A549 (cell line): ENCODE measurements around the gene CLCN7.

ENCODE experiments used
- ELK1 ChIP-seq: fragments of 150-350 bp; IDR thresholded peaks from 2 replicates; pipeline ENCODE4 v1.6.1; 2014; ENCODE audit warnings: low read depth, mild to moderate bottlenecking, low read length
- FOSB ChIP-seq: fragments of 250-450 bp; sonication (Bioruptor Pico); IDR thresholded peaks from 2 replicates; pipeline ENCODE4 v1.5.0; 2020; ENCODE audit warnings: mild to moderate bottlenecking, moderate library complexity
- HDAC2 ChIP-seq: fragments of 200-600 bp; sonication (generic); IDR thresholded peaks from 2 replicates; pipeline ENCODE4 v1.6.1; 2016
- KDM5A ChIP-seq: fragments of 200-600 bp; sonication (generic); IDR thresholded peaks from 2 replicates; pipeline ENCODE4 v1.6.1; 2016; ENCODE audit warnings: antibody characterized with exemption, mild to moderate bottlenecking
- NPAS2 ChIP-seq: fragments of 250-450 bp; sonication (Bioruptor Pico); IDR thresholded peaks from 2 replicates; pipeline ENCODE4 v1.8.0; 2022; ENCODE audit warnings: mild to moderate bottlenecking, moderate library complexity, borderline replicate concordance
- PBX3 ChIP-seq: IDR thresholded peaks from 2 replicates; pipeline ENCODE4 v1.6.1; 2012
- POLR2A ChIP-seq: IDR thresholded peaks from 2 replicates; pipeline ENCODE4 v1.6.1; 2012; ENCODE audit warnings: mild to moderate bottlenecking, low read length
- RFX5 ChIP-seq: fragments of 450-650 bp; IDR thresholded peaks from 2 replicates; pipeline ENCODE4 v1.7.1; 2014; ENCODE audit warnings: antibody characterized with exemption, mild to moderate bottlenecking, moderate library complexity
- SMC3 ChIP-seq: fragments of >200 bp; sonication (Bioruptor Twin); formaldehyde crosslinking; IDR thresholded peaks from 3 replicates; pipeline ENCODE4 v1.6.1; 2018; ENCODE audit warnings: inconsistent platforms
- TF ChIP-seq, protein P1 (sequence below): fragments of >200 bp; sonication (Bioruptor Twin); formaldehyde crosslinking; IDR thresholded peaks from 3 replicates; pipeline ENCODE4 v1.5.1; 2016
- TF ChIP-seq, protein P2 (sequence below): IDR thresholded peaks from 2 replicates; pipeline ENCODE4 v1.6.1; 2012; ENCODE audit warnings: low read depth, borderline replicate concordance
- TF ChIP-seq, protein P3 (sequence below): fragments of 450-650 bp; IDR thresholded peaks from 2 replicates; pipeline ENCODE4 v1.6.1; 2014; ENCODE audit warnings: antibody characterized with exemption

DNA sequence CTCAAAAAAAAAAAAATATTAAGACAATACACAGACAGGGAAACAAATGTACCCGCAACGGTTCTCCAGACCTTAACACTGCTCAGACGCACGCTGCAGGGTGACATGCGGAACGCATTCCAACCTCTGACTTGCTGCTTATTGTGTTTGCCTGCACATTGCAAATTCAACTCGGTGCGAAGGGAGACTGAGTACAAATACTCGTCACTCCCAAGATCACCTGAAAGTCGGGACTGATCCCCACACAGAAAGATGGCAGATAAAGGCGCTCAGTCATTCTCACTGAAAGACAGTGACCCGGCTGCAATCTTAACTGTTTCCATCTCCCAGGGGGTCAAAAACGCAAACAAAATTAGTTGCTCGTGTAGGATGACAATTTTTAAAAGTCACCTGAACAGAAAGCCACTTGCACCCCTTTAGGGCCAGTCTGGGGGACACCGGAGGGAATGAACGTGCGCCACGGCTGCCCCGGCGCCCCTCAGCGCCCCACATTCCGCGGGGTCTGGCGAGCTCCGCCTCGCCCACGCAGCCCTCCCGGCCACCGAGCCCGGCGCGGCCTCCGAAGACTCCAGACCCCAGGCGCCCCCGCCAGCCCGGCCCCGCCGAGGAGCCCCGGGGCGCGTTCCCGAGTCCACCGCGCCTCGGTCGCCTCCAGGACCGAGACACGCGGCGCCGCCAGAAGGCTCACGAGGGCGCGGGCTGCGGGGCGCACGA lies 589 bp downstream of the CLCN7 start:
- TF ChIP-seq, protein P1, sequence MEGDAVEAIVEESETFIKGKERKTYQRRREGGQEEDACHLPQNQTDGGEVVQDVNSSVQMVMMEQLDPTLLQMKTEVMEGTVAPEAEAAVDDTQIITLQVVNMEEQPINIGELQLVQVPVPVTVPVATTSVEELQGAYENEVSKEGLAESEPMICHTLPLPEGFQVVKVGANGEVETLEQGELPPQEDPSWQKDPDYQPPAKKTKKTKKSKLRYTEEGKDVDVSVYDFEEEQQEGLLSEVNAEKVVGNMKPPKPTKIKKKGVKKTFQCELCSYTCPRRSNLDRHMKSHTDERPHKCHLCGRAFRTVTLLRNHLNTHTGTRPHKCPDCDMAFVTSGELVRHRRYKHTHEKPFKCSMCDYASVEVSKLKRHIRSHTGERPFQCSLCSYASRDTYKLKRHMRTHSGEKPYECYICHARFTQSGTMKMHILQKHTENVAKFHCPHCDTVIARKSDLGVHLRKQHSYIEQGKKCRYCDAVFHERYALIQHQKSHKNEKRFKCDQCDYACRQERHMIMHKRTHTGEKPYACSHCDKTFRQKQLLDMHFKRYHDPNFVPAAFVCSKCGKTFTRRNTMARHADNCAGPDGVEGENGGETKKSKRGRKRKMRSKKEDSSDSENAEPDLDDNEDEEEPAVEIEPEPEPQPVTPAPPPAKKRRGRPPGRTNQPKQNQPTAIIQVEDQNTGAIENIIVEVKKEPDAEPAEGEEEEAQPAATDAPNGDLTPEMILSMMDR: no peak
- no peak for TF ChIP-seq SMC3
- TF ChIP-seq, protein P2, sequence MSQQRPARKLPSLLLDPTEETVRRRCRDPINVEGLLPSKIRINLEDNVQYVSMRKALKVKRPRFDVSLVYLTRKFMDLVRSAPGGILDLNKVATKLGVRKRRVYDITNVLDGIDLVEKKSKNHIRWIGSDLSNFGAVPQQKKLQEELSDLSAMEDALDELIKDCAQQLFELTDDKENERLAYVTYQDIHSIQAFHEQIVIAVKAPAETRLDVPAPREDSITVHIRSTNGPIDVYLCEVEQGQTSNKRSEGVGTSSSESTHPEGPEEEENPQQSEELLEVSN: no peak
- TF ChIP-seq HDAC2: no peak
- TF ChIP-seq POLR2A: no peak
- no peak for TF ChIP-seq RFX5
- TF ChIP-seq KDM5A: no peak
- no peak for TF ChIP-seq PBX3
- TF ChIP-seq, protein P3, sequence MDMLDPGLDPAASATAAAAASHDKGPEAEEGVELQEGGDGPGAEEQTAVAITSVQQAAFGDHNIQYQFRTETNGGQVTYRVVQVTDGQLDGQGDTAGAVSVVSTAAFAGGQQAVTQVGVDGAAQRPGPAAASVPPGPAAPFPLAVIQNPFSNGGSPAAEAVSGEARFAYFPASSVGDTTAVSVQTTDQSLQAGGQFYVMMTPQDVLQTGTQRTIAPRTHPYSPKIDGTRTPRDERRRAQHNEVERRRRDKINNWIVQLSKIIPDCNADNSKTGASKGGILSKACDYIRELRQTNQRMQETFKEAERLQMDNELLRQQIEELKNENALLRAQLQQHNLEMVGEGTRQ: no peak
- TF ChIP-seq ELK1: no peak
- TF ChIP-seq NPAS2 (CRISPR knock-in tag): no peak
- no peak for TF ChIP-seq FOSB
